ENCODE measurements around the gene TERC. TPM values are rescaled to one million over a fixed set of nuclear protein-coding genes. Genes with fewer than 3 reads are reported as not detected.

The TERC gene
- 38.5 and 69.2 TPM in 2 replicates for total RNA-seq

DNA sequence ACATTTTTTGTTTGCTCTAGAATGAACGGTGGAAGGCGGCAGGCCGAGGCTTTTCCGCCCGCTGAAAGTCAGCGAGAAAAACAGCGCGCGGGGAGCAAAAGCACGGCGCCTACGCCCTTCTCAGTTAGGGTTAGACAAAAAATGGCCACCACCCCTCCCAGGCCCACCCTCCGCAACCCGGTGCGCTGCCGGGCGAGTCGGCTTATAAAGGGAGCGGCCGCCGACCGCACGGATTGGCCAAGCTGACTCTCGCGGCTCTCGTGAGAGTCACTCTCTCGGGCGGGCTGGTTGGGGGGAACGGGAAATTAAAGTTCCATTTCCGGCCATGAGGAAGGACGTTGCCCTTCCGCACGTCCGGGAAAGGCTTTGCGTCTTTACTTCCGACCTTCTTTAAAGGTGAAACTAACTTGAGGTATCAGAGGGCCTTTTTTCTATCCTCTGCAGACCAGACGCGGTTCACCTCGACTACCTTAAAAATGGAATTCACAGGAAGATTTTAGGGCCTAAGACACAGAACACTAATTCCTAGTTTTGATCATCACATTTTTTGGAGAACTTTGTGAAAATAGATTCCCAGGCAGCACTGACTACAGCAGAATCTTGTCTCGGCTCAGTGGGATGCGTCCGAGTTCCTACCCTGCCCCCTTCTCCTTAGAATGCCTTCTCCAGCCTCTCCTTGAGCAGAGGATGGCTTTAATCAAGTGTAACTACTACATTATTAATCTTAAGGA lies at the start of gene TERC:
Gene TERC (minus strand): TSS at position 179 of the 731 bp plus-strand sequence.
- peak; percentile 45 for DNase-seq (ENCODE audit: extremely low read depth, low read depth, low spot score)

DNA sequence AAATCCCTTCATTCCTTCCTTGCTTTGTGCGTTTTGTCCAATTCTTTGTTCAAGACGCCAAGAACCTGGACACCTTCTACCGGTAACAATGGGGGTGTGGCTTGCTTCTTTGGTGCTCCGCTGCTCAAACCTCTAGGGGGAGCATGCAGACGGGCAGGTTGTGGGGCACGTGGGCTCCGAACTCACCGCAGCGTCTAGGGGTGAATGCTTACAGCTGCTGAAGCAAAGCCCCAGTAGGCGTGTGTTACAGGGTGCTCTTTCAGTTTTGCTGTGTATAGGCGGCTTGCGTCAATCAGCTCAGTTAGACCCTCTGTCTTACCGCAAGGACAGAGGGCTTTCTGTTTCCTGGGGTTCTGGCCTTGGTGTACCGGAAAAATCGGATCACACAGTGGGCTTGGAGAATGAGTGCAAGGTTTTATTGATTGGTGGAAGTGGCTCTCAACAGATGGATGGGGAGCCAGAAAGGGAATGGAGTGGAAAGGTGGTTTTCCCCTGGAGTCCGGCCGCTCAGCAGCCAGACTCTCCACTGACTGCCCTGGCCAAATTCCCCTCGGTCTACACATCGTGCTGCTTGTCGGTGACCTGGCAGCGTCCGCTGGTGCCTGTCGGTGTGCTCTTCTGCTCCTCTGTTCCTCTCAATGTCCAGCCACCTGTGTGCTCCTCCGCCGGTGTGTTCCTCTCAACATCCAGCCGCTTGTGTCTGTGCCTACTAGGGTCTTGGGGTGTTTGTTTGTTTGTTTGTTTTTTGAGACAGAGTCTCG lies 49.1 kb upstream of the TERC start:
- no peak for DNase-seq (ENCODE audit: extremely low read depth, low read depth, low spot score)

DNA sequence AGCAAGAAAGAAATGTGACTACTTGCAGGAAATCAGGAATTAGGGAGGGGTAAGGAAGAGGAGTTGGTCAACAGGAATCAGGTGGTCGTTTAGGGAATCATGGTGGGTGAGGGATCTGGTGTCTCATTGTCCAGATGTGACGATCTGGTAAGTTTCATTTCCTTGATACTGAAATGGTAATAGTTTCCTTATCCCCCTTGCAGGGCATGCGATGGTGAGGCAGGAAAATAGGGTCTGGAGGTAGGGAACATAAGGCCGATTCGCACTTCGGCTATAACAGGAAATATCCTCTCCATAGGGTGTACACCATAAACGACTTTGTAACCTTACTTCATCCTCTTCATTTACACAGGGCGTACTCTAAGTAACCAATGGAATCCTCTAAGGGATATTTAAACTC lies 48.4 kb upstream of the TERC start:
- no peak for DNase-seq (ENCODE audit: extremely low read depth, low read depth, low spot score)

DNA sequence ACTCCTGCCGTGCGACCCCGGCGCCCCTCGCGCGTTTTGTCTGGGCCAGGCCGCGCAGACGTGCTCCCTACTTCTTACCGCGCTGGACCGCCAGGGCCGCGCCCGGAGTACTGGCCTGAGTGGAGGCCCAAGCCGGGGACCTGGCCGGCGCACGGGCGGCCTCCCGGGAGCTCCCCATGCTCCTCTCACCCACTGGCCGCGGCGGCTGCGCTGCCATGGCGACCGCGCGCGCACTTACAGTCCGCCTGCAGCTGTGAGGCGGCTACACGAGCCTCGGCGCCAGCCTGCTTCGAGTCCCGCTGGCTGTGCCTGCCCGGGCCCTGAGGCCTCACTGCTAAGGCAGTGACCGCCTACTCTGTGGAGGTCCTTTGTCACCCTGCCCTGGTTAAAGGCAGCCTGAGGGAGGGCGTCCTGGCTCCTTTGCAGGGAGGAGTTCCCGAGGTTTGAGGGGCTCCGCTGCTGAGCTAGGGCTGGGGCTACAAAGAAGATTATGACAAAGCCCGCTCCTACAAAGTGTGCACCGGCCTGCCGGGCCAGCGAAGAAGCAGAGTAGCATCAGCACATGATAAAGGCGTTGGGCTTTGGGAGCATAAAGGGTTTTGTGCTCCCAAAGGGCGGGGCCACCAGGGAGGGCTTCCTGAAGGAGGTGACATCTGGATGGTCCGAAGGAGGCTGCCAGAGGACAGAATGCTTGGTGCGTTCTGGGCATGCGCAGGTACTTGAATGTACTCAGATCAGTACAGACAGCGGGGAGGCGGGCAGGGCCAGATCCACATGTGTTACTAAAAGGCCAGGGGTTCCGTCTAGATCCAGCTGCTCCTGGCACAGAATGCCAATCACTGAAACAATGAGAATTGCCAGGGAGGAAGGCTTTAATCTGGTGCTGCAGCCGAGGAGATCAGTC lies 47.7 kb upstream of the TERC start, which contains the start of the genes LRRC34 and LRRIQ4:
Gene LRRC34 (minus strand): TSS at position 573 of the 904 bp plus-strand sequence. CDS start 356 bp downstream, at position 217.
Gene LRRIQ4 (plus strand): TSS at position 539 of the 904 bp plus-strand sequence. CDS start 9,052 bp downstream, outside the sequence.
- peak; percentile 45 for DNase-seq (ENCODE audit: extremely low read depth, low read depth, low spot score)

DNA sequence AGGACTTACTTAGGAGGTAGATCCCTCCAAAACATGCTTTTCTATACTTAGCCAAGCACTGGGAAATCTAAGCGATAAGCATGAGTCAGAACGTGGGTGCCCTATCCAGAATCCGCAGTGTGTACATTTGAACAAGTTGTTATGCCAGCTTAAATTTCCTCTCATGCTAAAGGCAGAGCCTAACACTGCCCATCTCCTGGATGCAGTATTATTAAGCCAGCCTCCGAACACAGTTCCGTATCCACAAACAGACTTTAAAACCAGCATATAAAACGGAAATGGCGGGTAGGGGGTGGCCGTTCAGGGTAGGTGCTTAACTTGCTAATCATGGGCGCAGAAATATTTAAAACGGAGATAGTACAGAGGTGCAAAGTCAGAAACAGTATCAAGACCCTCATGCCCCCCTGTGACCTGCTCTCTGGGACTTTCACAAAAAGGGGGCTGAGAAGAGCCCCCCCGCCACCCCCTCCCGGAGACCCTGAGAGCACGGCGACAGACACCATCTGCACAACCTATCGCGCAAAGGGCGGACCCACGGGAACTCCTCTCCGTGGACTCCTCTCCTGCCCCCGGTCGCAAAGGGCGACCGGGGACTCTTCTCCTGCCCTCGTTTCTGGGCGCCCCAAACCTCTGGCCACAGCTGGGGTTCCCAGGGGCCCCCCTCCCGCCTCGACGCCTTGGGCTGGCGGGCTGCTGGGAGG lies 46.9 kb upstream of the TERC start:
- no peak for DNase-seq (ENCODE audit: extremely low read depth, low read depth, low spot score)

DNA sequence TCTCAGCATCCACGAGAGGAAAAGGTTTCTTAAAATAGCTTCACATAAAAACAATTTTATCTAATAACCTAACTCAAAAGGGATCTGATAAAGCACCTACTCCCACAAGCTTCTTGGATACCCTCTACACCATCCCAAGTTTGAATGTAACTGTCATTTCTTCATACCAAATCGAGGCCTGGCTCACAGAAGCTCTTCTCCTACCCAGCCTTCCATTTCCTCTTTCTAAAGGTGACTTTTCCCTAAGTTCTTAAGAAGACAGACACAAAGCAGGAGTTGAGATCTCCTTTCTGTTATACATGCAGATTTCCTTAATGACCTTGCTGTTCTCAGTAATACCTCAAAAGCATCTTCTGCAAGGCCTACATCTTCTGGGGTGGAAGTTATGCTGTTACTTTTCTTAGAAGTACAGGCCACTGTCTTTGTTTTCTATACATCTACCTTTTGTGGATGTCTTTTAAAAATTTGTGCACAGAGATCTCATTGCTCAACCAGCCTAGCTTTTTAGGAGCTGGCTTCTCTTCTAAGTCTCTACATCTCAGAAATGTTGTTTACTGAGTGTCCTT lies 44.5 kb upstream of the TERC start:
- no peak for DNase-seq (ENCODE audit: extremely low read depth, low read depth, low spot score)

DNA sequence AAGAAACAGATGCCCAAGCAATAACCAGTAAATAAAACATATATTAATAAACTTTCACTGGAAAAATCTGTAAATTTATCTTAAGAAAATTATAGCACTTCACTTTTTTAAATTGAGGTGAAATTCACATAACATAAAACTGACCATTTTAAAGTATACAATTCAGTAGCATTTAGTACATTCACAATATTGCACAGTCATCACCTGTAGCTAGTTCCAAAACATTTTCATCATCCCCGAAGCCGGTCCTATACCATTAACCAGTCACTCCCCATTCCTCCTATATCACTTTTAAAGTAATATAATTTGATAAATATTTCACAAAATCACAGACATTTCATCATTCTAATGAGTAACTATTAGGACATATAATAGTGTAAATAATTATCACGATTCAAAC lies 39.8 kb upstream of the TERC start:
- no peak for DNase-seq (ENCODE audit: extremely low read depth, low read depth, low spot score)

DNA sequence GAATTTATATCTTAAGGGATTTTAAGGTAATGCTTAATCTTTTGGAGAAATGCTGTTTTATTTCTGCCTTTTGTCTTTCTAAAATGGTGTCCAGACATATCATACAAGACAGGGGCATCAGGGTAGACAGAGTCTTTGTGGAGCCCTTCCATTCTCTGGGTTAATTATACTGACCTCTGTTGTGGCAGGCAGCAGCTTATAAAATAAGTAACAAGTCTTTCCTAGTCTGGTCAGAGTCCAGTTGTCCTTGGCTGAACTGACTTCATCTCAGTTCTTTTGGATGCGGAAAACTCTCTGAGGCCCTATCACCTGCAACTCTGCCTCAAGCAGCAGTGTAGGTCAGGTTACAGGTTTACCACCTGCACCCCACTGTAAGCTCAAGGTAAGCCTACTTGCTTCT lies 27.5 kb upstream of the TERC start:
- no peak for DNase-seq (ENCODE audit: extremely low read depth, low read depth, low spot score)

DNA sequence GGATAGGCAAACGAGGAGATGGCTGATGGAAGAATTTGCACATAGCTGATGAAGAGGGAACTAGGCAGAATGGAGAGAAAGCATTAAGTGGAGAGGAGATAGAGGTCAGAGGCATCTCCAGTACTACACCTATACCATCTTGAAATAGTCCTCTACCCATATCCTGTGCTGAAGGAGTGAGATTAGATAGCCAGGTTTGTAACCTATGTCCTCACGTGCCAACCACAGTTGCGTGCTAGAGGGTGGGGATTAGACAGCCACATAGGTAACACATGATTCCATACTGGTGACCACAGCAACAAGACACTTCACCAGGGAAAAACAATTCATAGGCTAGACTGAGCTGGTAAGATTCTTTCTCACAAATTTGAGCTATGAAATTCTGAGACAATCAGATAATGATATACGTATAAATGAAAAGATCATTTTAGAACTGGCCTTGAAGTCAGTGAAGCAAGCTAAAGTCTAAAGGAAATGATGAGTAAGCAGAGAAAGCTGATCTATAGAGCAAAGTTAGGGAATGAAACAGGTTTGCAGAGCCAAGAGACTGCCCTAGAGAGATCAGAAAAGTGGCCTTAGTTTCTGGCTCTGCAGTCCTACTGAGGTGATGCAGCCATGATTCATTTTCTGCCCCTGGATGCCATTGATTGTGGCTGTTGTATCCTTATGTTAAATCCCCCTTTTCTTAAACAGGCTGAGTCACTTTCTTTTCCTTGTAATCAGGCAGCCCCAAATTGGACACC lies 26.0 kb upstream of the TERC start:
- no peak for DNase-seq (ENCODE audit: extremely low read depth, low read depth, low spot score)

DNA sequence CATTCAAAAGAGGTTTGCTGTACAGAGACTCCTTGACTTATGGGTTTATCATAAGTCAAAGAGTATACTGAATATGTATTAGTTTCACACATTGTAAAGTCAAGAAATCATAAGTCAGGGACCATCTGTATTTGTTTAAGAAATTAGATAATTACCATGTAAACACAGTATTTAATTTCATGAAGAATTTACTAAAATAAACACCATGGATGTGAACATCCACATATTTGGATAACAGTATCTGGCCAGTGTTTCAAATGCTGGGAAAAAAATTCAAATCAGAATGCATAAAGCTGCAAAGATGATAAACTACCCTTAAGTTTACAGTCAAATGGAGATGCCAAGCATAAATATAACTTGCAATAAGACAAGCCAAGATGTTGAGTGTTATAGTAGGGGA lies 25.4 kb upstream of the TERC start:
- no peak for DNase-seq (ENCODE audit: extremely low read depth, low read depth, low spot score)

DNA sequence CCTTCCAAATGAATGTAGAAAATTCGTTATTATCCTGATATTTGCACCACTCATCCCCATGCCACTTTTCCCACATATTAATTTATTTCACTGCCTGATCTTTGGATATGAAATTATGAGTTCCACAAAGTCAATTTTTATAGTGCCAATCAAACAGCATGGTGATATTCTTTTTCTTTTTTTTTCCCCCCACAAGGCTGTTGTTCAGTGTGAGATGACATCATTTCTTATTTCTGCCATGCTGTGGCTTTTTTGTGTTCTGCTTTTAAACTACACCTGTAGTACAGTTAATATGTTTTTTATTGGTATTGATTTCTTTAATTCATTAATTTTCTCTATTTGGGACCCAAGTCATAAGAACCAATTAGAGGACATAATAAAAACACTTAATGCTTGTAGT lies 22.9 kb upstream of the TERC start:
- no peak for DNase-seq (ENCODE audit: extremely low read depth, low read depth, low spot score)

DNA sequence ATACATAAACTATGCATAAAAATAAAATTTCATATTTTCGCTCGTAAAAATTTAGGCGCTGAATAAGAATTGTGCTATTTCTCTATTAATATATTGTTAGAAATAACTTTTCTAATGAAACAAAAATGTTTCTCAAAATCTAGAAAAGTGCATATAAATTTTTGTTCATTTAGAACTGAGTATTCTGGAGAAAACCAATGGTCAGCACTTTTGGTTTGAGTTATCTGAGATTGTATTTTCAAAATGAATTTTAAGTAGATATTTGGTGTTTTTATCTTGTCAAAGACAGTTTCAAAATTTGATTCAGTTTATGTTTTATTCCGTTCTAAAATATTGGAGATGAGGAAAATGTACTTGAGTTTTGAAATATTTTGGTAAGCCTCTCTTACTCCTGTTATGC lies 22.3 kb upstream of the TERC start:
- DNase-seq (ENCODE audit: extremely low read depth, low read depth, low spot score), result no peak

DNA sequence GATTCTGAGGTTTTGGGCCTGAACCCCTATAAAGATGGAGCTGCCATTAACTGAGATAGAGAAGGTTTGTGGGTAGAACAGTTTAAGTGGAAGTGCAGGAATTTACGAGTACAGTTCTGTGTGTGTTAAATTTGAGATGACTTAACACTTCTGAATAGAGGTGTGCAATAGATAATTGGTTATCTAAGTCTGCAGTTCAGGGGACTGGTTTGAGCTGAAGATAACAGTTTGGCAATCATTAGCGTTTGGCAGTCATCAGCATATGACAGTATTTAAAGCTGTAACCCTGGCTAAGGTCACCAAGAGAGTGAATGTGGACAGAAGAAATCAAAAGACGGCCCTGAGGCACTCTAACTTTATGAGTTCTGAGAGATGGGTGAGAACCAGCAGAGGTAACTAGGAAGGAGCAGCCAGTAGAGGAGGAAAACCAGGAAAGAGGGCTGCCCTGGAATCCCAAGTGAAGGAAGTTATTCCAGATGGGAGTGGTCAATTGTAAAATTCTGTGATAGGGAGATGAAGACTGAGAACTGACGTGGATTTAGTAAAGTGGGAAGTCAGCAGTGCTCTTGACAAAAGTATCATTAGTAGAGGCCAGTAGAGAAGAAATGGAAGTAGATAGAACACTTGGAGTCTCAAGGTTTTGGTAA lies 16.5 kb upstream of the TERC start:
- no peak for DNase-seq (ENCODE audit: extremely low read depth, low read depth, low spot score)

DNA sequence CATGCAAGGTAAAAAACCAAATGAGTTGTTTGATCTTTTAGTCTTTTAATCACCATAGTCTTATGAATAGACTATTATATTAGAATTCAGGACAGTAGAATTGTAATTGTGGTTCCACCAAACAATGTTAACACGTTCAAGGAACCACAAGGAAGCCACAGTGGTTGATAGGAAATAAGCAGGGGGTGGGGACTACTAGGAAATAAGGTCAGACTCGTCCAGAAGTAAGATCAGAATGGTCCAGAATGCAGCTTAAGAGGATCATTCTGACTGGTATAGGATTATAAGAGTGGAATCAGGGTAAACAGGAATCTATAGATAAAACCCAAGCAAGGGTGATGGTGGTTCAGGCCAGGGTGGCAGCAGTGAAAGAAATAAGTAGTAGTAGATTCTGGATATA lies 15.9 kb upstream of the TERC start:
- no peak for DNase-seq (ENCODE audit: extremely low read depth, low read depth, low spot score)

DNA sequence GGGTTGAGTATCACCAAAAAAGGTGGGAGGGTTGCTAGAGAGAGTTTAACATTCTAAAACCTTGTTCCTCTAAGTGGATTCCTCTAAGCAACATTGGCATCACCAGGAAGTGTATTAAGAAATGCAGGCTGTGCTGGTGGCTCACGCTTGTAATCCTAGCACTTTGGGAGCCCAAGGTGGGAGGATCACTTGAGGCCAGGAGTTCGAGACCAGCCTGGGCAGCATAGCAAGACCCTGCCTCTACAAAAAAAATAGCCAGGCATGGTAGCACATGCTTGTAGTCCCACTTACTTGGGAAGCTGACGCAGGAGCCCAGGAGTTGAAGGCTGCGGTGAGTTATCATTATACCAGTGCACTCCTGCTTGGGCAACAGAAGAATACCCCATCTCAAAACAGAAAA lies 13.0 kb upstream of the TERC start:
- DNase-seq (ENCODE audit: extremely low read depth, low read depth, low spot score), result no peak

DNA sequence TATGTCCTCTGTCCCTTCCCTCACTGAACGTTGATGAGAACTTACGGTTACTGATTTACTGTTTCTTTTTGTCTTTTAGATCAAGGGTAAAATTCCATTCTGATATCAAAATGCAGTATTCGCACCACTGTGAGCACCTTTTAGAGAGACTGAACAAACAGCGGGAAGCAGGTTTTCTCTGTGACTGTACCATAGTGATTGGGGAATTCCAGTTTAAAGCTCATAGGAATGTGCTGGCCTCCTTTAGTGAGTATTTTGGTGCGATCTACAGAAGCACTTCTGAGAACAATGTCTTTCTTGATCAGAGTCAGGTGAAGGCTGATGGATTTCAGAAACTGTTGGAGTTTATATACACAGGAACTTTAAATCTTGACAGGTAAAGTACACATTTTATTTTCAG lies 9.3 kb upstream of the TERC start:
- DNase-seq (ENCODE audit: extremely low read depth, low read depth, low spot score), result no peak

DNA sequence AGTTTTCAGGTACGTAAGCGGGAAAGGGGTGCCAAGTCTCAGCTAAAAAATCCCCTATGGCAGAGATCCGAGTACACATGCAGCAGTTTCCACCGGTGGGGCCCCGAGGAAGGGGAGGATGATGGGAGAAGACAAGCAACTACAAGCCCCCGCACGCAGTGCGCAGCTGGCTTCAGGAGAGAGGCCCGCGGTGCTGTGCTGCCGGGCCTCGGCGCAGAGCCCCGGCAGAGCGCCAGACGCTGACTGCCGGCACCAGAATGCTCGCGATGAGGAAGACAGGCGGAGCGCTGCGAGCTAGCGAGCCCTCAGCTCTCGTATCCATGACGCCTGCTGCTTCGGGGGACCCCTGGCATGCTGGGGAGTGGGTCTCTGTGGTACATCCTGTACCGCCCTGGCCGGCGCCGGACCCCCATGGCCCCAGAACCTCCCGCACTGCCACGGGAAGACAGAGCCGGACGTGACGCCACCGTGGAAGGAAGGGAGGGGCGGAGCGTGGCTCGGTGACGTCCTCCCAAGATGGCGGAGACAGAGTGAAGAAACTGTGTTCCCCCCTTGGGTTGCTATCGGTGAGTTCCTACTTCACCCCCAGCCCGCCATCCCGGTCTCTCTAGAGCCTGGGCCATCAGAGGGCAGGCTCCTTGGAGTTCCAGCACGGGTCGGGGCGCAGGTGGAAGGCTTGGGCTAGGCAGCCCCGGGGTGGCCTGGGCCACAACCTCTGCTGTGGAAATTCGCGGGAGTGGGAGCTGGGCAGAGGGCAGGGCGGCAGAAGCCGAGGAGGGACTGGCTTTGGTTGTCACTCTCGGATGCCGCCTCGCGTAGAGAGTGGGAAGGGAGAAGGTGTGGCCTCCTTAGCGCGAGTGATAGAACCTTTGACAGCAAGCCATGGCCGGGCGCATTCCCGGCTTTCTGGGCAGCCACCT lies 8.3 kb upstream of the TERC start, which contains the start of gene MYNN:
Gene MYNN (plus strand): TSS at position 500 of the 920 bp plus-strand sequence. CDS start 900 bp downstream, outside the sequence.
- peak; percentile 56 for DNase-seq (ENCODE audit: extremely low read depth, low read depth, low spot score)
